Fibroblast of gingiva (primary cell): ENCODE results near the gene ELK4.

ENCODE experiments used
- DNase-seq: peaks from one replicate; pipeline ENCODE4 v3.0.0-alpha.2; 2011; ENCODE audit warnings: low read depth

Gene ELK4, protein sequence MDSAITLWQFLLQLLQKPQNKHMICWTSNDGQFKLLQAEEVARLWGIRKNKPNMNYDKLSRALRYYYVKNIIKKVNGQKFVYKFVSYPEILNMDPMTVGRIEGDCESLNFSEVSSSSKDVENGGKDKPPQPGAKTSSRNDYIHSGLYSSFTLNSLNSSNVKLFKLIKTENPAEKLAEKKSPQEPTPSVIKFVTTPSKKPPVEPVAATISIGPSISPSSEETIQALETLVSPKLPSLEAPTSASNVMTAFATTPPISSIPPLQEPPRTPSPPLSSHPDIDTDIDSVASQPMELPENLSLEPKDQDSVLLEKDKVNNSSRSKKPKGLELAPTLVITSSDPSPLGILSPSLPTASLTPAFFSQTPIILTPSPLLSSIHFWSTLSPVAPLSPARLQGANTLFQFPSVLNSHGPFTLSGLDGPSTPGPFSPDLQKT

DNA sequence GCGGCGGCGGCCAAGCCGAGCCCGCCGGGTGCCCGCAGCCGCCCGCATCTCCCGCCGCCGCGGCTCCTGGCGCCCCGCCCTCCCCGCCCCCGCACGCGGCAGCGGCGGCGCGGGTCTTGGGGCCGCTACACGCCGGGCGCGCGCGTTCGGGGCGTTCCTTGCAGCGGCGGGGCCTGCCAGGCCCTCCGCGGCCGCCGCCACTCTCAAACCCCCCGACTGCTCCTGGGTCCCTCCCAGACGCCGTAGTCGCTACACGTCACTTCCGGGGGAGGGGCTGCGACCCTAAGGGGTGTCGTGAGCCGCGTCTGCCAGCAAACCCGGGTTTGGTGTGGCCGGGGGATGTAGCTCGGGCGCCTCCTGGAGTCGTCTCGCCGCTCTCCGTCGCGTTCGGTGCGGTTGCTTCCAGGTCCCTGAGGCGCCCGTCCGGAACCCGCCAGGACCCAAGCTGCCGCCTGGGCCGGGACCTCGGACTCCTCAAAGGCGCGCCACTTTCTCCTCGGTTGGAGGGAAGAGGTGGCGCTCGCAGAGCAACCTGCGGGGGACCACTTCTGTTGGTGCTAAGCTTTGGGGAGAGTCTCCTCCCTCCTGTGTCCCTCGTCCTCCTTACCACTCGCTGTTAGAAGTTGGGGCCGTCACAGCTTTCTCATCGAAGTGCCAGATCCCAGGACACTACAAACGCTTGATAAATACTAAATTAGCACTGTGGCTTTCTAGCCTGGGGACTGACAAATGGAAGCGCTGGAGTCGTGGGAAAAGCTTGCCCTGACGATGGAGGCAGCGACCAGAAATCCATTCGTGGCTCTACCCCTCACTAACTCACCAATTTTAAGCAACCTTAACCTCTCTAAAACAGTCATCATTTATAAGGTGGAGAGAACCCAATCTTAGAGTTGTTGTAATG is at the start of gene ELK4:
ELK4 (minus strand) TSS at position 244 of the 901 bp plus-strand sequence. CDS start 8,129 bp downstream, outside the sequence.
- DNase-seq, result peak; percentile 98

DNA sequence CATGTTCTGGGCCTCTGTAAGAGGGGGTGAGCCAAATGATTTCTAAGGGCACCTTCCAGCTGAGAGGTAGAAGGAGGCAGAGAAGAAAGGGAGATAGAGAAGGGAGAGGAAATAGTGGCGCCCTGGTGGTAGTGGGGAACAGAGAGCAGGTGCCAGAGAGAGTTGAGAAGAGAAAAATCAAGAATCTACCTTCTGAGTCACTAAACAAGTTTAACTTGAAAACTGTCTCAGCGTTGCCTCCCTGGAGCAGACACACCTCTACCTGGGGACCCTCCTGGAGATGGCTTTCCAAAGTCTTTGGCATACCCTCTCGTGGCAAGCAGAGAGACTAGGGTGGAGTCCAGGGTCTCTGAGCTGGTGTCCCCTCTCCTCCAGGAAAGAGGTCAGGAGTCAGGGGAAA is 49.6 kb upstream of the ELK4 start:
- DNase-seq, result no peak

DNA sequence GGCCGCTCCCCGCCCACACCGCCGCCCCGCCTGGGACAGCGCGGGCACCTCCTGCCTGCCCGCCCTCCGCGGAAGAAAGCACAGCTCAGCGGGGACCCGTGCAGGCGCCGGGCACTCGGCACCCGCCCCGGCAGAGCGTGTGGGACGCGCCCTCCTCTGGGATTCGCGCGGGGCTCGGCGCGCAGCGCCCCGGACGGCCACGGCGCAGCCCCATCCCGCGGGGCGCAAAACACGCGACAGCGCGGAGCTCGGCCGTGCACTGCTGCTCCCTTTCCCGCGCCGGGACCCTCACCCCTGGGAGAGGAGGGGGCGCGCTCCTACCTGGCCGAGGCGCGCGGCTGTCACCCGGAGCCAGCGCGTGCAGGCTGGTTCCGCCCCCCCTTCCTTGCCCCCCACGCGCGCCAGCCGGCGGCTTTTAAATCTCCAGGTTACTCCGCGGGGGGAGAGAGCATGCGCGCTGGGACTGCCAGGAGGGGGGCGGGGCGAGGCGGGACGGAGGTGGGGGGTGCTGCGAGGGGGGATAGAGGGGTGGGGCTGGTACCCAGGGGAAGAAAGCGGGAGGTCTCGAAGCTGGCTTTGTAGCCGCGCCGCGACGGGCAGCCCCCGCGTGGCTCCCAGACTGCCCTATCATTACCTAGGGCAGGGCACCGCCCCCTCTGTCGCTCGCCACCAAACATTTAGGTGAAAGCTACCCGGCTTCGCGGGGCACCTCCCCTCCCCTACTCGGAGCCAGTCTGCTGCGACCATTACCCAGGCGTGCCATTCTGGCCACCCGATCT is 48.5 kb upstream of the ELK4 start, which contains the start of gene SLC45A3:
SLC45A3 (minus strand) TSS at position 437 of the 779 bp plus-strand sequence. CDS start 15,853 bp downstream, outside the sequence.
- no peak for DNase-seq

DNA sequence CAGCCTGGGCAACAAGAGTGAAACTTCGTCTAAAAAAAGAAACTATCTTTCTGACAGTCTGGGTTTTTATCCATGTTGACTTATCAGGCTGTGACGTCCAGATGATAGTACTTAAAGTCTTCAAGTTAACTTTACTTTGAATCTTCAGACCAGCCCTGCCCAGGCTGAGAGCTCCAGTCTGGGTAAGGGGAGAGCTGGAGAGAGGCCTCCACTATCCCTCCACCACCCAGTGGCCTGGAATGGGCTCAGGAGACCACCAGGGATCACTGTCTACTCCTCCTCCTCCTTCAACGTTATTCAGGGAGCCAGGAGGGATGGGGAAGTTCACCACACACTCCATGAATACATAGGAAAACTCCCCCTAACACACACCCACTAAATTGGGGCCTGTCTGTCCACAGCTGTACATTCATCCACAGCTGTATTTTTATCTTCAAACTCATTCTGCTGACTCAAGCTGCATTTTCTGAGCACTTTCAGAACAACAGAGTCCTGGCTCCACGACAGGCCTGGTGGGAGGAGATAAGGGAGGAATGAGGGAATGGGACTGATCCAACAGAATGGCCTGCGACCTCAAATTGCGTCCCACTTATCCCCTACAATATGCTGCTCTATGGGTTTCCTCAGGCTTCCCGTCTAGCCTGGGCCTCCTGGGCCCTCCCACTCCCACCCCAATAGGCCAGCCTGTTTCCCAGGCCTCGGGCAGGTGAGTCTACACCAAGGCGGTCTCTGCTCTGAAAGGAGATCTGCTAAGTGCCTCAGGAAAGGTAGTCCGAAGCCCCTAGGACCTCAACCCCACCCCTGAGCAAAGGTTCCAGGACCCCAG is 46.7 kb upstream of the ELK4 start:
- no peak for DNase-seq

DNA sequence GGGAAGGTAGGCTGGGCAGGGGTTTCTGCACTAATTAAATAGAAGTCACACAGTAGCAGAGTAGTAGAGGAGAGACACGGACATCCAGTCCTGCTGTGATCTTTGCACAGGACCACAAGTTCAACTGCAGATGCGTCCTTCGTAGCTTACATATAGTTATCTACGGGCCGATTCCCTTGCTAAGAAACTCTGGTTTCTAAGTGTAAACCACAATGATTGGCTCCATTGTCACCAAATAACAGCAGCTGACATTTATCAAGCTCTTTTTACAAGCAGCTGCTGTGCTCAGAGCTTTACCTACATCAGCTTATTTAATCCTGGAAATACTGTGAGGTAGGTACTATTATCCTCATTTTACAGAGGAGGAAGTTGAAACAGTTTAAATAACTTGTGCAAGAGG is 45.4 kb upstream of the ELK4 start:
- DNase-seq, result no peak

DNA sequence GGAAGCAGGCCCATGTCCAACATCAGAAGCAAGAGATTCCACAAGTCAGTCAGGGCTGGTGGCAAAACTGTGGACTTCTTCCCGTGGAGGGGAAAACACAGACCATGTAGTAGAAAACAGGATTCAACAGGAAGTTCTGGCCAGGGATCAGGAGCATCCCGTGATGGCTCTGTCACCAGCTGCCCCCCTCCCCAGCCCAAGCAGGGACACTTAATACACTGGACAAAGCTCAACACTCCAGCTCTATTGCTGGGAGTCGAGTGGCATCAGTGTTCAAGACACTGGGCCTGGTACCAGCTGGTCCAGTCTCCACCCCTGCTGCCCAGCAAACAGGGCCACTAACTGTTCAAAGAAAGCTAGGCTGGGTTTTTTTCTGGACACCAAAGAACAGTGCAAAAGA is 44.8 kb upstream of the ELK4 start:
- no peak for DNase-seq

DNA sequence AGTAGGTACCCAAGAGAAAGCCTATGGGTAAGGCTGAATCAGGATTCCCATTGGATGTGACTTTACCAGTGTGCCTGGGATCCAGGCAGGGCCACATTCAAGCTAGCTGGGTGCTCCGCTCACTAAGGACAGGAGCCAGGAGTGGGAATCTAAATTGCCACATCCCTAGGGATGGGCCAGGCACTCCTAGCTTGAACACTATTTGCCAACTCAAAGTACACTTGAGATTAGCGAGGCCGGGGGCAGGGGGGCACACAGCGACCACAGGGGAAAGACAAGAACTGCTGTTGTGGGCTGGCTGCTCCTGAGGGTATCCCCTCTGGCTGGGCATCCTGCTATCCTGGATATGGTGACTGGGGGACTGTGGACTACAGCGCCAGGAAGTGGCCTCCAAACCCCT is 44.2 kb upstream of the ELK4 start:
- no peak for DNase-seq

DNA sequence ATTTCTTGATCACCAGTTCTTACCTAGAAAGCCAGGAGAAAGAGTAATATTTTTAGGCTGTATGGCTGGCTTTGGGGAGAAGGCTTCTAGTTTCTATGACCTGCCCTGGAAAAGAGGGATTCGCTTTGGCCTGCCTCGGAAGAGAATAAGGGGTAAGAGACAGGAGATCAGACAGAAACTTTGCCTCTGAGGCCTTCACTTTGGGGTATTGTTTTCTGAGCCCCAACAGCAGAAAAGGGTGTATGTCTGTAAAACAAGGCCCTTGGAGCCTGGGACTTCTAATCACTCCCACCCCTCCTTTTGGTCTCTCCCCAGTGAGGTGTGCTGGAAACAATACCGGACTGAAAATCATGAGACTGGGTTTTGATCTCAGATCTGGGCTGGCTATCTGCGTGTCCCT is 43.4 kb upstream of the ELK4 start:
- no peak for DNase-seq

DNA sequence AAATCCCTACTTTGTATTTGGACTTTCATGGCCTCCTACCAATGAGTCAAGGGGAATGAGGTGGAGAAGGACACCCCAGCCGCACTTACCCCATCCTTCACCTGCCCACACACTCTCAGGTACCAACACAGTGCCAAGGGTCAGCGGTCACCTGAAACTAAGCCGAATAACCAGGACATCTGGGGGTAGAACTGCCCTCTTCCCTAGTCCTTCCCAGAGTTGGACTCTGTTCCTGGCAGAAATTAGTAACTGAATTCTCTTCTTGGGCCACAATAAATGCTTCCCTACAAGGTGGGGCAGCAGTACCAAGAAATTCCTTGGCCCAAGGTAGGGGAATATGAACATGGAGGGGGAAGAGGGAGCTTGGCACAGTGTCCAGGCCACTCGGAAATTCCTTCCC is 41.2 kb upstream of the ELK4 start:
- DNase-seq, result no peak

DNA sequence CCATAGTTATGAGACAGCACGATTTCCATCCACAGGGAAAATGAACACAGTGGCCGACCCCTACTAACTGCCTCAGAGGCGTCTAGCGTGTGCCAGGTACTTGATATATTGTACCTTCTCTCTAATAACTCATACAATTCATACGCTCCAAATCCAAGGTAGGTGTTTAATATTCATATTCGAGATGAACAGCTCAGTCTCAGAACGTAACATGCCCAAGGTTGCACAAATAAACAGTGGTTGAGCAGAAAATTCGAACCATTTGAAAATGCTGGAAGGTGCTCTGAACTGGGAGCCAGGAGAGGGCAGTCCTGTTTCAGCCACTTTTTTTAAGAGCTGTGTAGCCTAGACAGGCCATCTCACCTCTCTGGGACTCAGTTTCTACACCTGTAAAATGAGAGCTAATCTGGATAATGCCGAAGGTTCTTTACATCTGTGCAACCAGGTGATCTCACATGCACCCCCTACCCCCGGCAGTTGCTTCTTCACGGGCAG is 40.6 kb upstream of the ELK4 start:
- DNase-seq, result no peak

DNA sequence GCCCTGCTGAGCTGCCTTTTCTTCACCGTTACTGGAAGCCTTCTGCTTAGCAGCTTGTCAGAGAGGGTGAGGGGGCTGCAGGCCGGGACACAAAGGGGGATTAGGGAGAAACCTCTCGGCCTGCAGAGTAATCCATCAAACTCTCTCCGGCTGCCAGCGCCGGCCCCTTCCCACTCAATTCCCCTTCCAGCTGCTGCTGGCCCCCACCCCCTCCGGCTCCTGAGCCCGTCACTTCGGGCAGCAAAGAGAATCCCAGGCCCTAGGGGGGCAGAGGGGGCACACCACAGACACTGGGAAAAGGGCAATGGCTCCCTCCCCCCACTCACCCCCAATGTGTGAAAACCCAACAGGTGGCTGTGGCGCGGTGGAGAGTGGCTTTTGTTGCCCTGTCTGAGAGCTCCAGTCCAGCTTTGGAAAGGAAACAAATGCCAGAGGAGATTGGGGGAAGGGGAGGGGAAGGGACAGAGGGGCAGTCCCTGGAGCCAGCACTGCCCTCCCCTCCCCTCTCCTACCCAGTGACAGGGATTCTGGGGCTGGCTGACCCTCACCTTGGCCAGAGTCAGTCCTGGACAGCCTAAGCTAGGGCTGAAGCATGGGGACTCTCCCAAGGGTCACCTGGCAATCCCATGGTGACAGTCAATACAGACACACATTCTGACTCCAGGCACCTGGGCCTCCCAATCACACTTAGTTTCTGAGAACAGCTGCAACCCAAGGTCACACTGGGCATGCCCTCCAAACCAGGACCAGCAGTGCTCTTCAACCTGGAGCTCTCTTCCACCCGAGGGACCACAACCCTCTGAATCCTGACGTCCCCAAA is 39.0 kb upstream of the ELK4 start:
- DNase-seq, result no peak

DNA sequence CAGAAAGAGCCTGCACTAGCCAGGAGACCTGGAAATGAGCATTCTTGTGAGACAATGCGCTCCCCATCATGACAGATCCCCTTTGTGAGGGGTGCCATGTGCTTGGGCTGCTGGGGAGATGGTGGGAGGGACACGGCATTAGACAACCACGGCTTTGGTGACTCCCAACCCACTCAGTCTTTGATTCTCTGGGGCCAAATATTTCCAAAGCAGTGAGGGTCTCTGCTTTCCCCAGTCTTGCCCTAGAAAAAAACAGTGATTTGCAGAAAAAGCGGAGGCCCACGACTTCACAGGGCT is 38.3 kb upstream of the ELK4 start:
- DNase-seq, result no peak

DNA sequence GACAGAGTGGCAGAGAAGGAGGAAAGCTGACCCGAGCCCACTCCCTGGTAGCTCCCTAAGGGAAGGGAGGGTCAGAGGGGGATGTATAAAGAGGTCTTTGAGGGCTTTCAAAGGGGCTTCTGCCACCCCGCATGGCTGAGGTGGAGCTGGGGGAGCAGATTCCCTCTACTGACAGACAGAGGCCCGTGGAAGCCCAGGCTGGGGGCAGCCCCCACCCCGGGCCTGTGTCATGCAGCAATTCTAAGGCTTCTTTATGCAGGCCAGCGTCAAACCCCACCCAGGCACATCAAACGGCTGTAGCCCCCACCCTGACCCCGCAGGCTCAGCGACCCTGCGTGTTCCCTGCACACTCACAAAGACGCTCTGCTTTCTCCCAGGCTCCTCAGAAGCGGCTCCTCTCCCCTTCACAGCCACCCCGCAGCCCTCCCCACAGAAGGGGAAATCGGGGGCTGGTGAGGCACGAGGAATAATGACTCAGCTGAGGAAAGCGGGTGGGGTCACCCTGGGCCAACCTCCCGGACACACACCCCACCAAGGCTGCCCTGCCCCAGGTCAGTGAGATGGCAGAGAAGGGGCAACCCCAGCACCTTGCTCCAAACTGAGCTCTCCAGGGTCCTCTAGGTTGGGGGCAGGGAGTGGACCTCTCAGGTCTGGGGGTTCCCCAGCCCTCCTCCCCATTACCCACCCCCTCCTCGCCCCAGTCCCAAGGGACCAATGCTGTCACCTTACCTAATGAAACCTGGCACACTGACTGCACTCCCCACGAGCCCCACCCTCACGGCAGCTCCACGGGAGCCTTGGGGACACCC is 37.7 kb upstream of the ELK4 start:
- no peak for DNase-seq

DNA sequence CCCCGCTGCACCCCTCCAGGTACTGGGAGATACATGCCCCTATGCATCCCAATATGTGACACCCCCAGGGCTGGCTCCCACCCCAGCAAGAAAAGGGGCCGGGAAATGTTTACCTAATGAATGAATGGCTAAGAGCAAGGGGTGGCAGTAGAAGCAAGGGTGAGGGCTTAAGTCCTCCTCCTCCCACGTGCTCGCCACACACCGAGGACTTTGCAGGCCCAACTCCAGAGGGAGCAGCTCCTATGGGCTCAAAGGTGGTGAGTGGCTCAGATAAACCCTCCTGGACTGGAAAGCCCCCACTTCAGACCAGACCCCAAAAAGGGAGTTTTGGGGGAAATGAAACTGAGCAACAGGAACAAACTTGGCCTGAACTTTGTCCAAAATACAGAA is 37.1 kb upstream of the ELK4 start:
- DNase-seq, result no peak

DNA sequence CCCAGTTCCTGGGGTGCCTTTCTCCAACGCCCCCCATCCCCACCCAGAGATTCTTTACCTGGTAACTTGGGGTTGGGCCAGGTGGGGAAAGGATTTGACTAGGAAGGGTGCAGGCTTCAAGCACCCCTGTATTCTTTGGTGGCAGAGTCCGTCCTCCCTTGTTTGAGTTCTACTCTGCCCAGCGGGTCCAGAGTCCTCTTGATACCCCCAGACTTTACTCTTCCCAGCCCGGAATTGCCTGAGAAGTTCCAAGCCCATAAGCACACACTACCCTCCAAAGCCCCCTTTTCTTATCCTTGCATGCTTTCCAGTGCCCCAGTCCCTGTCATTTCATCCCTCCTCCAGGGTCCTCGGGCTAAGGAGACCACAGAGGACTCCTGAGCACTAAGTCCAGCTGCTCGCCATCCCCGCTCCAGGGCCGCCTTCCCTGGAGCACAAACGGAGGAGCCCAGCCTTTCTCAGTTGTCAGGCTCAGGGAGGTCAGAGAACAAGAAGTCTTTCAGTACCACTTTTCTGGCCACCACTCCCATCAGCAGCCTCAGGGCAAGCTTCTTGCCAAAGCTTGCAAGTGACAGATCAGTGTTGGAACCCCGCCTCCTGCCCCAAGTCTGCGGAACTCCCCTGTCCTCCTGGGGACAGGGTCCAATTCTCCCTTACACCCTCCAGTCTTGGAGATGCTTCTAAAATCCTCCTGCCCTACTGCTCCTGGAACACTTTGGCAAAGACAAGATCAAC is 36.3 kb upstream of the ELK4 start:
- DNase-seq, result no peak

DNA sequence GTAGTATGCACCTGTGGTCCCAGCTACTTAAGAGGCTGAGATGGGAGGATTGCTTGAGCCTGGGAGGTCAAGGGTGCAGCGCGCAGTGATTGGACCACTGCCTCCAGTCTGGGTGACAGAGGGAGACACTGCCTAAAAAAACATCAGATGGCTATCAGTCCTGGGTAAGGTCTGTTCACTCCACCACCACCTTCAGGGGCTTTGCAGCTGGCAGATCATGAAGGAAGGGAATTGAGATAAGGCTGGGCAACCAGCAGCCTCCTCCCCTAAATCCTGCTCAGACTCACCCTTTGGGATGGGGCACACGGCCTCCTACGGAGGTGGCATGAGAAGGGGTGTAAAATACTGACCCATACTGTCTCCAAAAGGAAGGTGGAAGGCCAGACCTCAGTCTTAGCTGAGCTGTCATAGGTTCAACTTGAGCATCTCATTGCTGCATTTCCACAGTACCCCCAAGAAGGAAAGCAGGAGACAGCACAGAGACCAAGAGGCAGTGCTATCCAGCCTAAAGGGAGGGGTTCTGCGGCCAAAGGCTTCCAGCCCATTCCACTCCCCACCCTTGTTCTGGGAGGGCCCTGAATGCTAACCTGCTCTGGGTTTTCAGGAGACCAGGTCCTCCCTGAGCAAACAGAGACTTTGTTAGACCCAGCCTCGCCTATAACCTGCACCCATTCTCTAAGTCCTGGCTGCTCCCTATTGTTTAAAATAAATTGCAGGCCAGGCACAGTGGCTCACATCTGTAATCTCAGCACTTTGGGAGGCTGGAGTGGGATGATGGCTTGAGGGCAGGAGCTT is 34.8 kb upstream of the ELK4 start:
- DNase-seq, result no peak

DNA sequence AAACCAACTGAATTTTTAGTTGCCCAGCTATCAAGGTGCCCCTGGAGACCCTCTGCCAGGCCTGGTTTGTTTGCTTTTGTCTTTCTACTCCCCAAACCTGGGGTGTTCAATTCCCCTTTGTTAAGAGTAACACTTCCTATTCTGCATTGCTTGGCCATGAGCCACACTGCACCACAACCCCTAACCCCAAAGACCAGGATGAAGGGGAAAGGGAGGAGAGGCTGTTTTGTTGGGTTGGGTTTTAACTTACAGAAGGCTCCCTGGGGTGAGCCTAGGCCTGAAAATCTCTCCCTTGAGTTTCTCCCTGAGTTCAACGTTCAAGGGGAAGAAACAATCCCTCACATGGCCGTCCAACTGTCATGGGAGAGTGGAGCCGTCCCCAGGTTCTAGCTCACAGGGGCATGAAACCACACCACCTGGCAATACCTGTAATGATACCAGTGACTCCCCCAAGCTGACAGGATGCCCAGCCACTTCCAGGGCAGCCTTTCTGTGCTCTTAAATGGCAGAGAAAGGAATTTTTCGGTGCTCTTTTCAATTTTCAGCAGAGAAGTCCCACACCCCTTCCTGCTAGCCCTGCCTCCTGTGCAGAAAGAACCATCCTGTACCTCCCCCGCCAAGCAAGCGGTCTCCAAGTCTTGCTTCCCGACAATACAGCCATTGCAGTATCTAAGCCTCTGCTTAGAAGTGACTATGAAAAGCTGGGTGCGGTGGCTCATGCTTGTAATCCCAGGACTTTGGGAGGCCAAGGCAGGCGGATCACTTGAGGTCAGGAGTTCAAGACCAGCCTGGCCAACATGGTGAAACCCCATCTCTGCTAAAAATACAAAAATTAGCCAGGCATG is 33.6 kb upstream of the ELK4 start:
- DNase-seq, result no peak
